HCT116 (cell line): ENCODE data around the gene RUNX1. TPM values are rescaled to one million over a fixed set of nuclear protein-coding genes. Genes with fewer than 3 reads are reported as not detected.

Experiments used
- ATAC-seq: fragments of 200-7000 bp; cut with Tn5 transposase; 2 replicates; pipeline ENCODE4 v1.9.1; 2020; ENCODE audit warnings: mild to moderate bottlenecking, moderate library complexity
- BruUV-seq: library from RNA; stranded (reverse); fragments of 400-500 nt; replicated peaks from 2 replicates; lab custom pipeline; 2021; lab: Mats Ljungman, UMichigan
- CTCF ChIA-PET: fragments of 300-600 bp; sonication (Branson Sonifier 250); formaldehyde crosslinking; loops from one replicate; lab custom pipeline; 2021; ENCODE audit warnings: antibody characterized with exemption; lab: Charles Lee
- POLR2A ChIA-PET: fragments of 300-600, 350-600 bp; sonication (Branson Sonifier 250); formaldehyde crosslinking; loops from one replicate; lab custom pipeline; 2021; ENCODE audit warnings: antibody characterized with exemption; lab: Charles Lee
- RAD21 ChIA-PET, 2 experiments: fragments of 300-600 bp; sonication (Branson Sonifier 250); formaldehyde crosslinking; loops; one replicate each; lab custom pipeline; 2023; ENCODE audit warnings: low total read pairs in 2 of 2; ENCODE audit not compliant: uncharacterized antibody in 2 of 2, unreplicated experiment in 2 of 2, low non-redundant PET in 1 of 2; lab: Charles Lee
- DNase-seq: peaks from one replicate; pipeline ENCODE4 v3.0.0-alpha.2; 2010; ENCODE audit warnings: low read depth, low spot score
- H2AFZ ChIP-seq: fragments of 200-600 bp; shearing (Covaris generic), sonication (generic); 2 replicates; pipeline ENCODE4 v1.6.1; 2017; ENCODE audit warnings: low read depth, mixed run types, mixed read lengths, antibody characterized with exemption, low read length; ENCODE audit not compliant: poor library complexity, severe bottlenecking
- H3K27ac ChIP-seq: 2 replicates; pipeline ENCODE4 v1.5.1; 2012; ENCODE audit warnings: low read depth, low read length
- H3K27me3 ChIP-seq: fragments of 200-600 bp; sonication (generic); 2 replicates; pipeline ENCODE4 v1.6.1; 2016; ENCODE audit warnings: mixed run types, low read length, mixed read lengths; ENCODE audit not compliant: insufficient read depth
- H3K36me3 ChIP-seq, 2 experiments: fragments of 200-500 bp in 1 of 2; fragments of 200-600 bp in 1 of 2; sonication (Bioruptor generic) in 1 of 2; sonication (generic) in 1 of 2; 2 replicates each; pipeline versions ENCODE4 v1.5.1 to v1.6.1; 2014 to 2016; ENCODE audit warnings: low read length in 2 of 2, inconsistent platforms in 1 of 2, mixed read lengths in 1 of 2, mixed run types in 1 of 2; ENCODE audit not compliant: insufficient read depth in 2 of 2, control insufficient read depth in 1 of 2
- H3K4me1 ChIP-seq, 2 experiments: fragments of 200-600 bp in 1 of 2; sonication (generic) in 1 of 2; 2 replicates each; pipeline versions ENCODE4 v1.5.1 to v1.6.1; 2012 to 2017; ENCODE audit warnings: low read length in 2 of 2, inconsistent platforms in 1 of 2, mild to moderate bottlenecking in 1 of 2, mixed read lengths in 1 of 2, mixed run types in 1 of 2, moderate library complexity in 1 of 2; ENCODE audit not compliant: insufficient read depth in 2 of 2, control insufficient read depth in 1 of 2
- H3K4me2 ChIP-seq: fragments of 200-600 bp; sonication (generic); 2 replicates; pipeline ENCODE4 v1.6.1; 2017; ENCODE audit warnings: mixed run types, low read length, mixed read lengths
- H3K4me3 ChIP-seq, 2 experiments: fragments of 200-600 bp in 1 of 2; sonication (generic) in 1 of 2; replicated peaks in 1 of 2; 2 replicates each; pipeline ENCODE4 v1.5.1; 2011 to 2016; ENCODE audit warnings: low read length in 2 of 2, control low read depth in 1 of 2, low read depth in 1 of 2, mild to moderate bottlenecking in 1 of 2, mixed read lengths in 1 of 2, mixed run types in 1 of 2
- H3K79me2 ChIP-seq: fragments of 200-600 bp; sonication (generic); 2 replicates; pipeline ENCODE4 v1.6.1; 2017; ENCODE audit warnings: mild to moderate bottlenecking, mixed run types, low read length, moderate library complexity, mixed read lengths; ENCODE audit not compliant: insufficient read depth
- H3K9ac ChIP-seq: fragments of 200-600 bp; sonication (generic); 2 replicates; pipeline ENCODE4 v1.6.1; 2016; ENCODE audit warnings: low read length, mixed read lengths
- H3K9me2 ChIP-seq: fragments of 200-600 bp; sonication (generic), shearing (Covaris generic); 2 replicates; pipeline ENCODE4 v1.6.1; 2017; ENCODE audit warnings: mixed run types, mild to moderate bottlenecking, moderate library complexity; ENCODE audit not compliant: insufficient read depth
- H3K9me3 ChIP-seq, 2 experiments: fragments of 200-500 bp in 1 of 2; fragments of 200-600 bp in 1 of 2; sonication (Bioruptor generic) in 1 of 2; sonication (generic) in 1 of 2; 2 replicates each; pipeline ENCODE4 v1.6.1; 2014 to 2017; ENCODE audit warnings: low read length in 2 of 2, mixed read lengths in 2 of 2, inconsistent platforms in 1 of 2, low read depth in 1 of 2, mild to moderate bottlenecking in 1 of 2, mixed run types in 1 of 2, moderate library complexity in 1 of 2; ENCODE audit not compliant: control insufficient read depth in 1 of 2, insufficient read depth in 1 of 2
- H4K20me1 ChIP-seq: fragments of 200-600 bp; sonication (generic), shearing (Covaris generic); 2 replicates; pipeline ENCODE4 v1.6.1; 2017; ENCODE audit warnings: mixed run types, mild to moderate bottlenecking, moderate library complexity; ENCODE audit not compliant: insufficient read depth
- CTCF ChIP-seq, 3 experiments: fragments of 200-600 bp in 1 of 3; sonication (generic) in 1 of 3; IDR thresholded peaks in 2 of 3; conservative IDR thresholded peaks in 1 of 3; 2 replicates each; pipeline ENCODE4 v1.5.1; 2012 to 2017; ENCODE audit warnings: low read depth in 2 of 3, low read length in 2 of 3, antibody characterized with exemption in 1 of 3, borderline replicate concordance in 1 of 3, control low read depth in 1 of 3, mild to moderate bottlenecking in 1 of 3, mixed read lengths in 1 of 3, mixed run types in 1 of 3, moderate library complexity in 1 of 3; ENCODE audit not compliant: insufficient read depth in 1 of 3
- EZH2 ChIP-seq: fragments of 200-600 bp; sonication (generic); IDR thresholded peaks from 2 replicates; pipeline ENCODE4 v1.6.1; 2017; ENCODE audit warnings: antibody characterized with exemption, mixed run types
- EZH2phosphoT487 ChIP-seq: fragments of 200-600 bp; IDR thresholded peaks from 2 replicates; pipeline ENCODE4 v1.6.1; 2018; ENCODE audit warnings: antibody characterized with exemption, borderline replicate concordance
- JUND ChIP-seq: IDR thresholded peaks from 2 replicates; pipeline ENCODE4 v1.6.1; 2012
- POLR2A ChIP-seq: IDR thresholded peaks from 2 replicates; pipeline ENCODE4 v1.7.0; 2011; ENCODE audit warnings: borderline replicate concordance; ENCODE audit not compliant: insufficient read depth, insufficient read length; ENCODE audit errors: extremely low read depth
- RAD21 ChIP-seq: IDR thresholded peaks from 2 replicates; pipeline ENCODE4 v1.6.1; 2012; ENCODE audit warnings: low read depth, mild to moderate bottlenecking
- SRF ChIP-seq: IDR thresholded peaks from 2 replicates; pipeline ENCODE4 v1.6.1; 2012; ENCODE audit warnings: low read depth
- intact Hi-C: fragments of 100-400 bp; cut with micrococcal nuclease; formaldehyde crosslinking; loops from 2 replicates; pipeline ENCODE4 v1.10.0; 2022
- total RNA-seq: library from RNA; stranded (reverse); gene quantifications from one replicate; pipeline ENCODE4 v1.2.1, GENCODE V29; 2021; ENCODE audit not compliant: unreplicated experiment
- TF ChIP-seq, protein P1 (sequence below): IDR thresholded peaks from 2 replicates; pipeline ENCODE4 v1.6.1; 2011; ENCODE audit warnings: mild to moderate bottlenecking, low read length, moderate library complexity; ENCODE audit not compliant: insufficient replicate concordance; ENCODE audit errors: extremely low read depth

The RUNX1 gene
- total RNA-seq, 1 experiment from 2014 or later, result 33.5 TPM

GRCh38 chr21:35023396-35024070, 25.6 kb downstream of the RUNX1 start:
- BruUV-seq, result no TSS peak
- no peak overlapping the region for H3K27ac ChIP-seq
- ChIA-PET CTCF (no interaction called here), RAD21 (no interaction called here), POLR2A (no interaction called here)
- TF ChIP-seq EZH2phosphoT487, result no peak
- no peak for TF ChIP-seq SRF
- no peak for TF ChIP-seq EZH2
- no peak for TF ChIP-seq JUND
- no peak for TF ChIP-seq RAD21
- TF ChIP-seq, protein P1, sequence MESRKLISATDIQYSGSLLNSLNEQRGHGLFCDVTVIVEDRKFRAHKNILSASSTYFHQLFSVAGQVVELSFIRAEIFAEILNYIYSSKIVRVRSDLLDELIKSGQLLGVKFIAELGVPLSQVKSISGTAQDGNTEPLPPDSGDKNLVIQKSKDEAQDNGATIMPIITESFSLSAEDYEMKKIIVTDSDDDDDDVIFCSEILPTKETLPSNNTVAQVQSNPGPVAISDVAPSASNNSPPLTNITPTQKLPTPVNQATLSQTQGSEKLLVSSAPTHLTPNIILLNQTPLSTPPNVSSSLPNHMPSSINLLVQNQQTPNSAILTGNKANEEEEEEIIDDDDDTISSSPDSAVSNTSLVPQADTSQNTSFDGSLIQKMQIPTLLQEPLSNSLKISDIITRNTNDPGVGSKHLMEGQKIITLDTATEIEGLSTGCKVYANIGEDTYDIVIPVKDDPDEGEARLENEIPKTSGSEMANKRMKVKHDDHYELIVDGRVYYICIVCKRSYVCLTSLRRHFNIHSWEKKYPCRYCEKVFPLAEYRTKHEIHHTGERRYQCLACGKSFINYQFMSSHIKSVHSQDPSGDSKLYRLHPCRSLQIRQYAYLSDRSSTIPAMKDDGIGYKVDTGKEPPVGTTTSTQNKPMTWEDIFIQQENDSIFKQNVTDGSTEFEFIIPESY, result no peak
- TF ChIP-seq POLR2A, result no peak
- TF ChIP-seq CTCF (IDR thresholded peaks at IDR 0.05 in 2 of 3, conservative IDR thresholded peaks at IDR 0.05 in 1 of 3; ENCODE audit: borderline replicate concordance in 1 of 3, insufficient read depth in 1 of 3, low read depth in 2 of 3, low read length in 2 of 3), result no peak
- H3K27me3 ChIP-seq, result no peaks in the 10 kb centered on the region
- no peak overlapping the region for H3K4me2 ChIP-seq
- H3K4me1 ChIP-seq, result peaks cover 3 to 8% of the 10 kb centered on the region in 2 experiments; a peak in 2 of 4 replicates
- H3K9ac ChIP-seq, result no peak overlapping the region
- intact Hi-C loops, result no loop called here
- H3K4me3 ChIP-seq, result no peak overlapping the region
- no peak for DNase-seq
- ATAC-seq, result no peak
- H2AFZ ChIP-seq, result no peak overlapping the region
- H3K36me3 ChIP-seq, result no peaks in the 10 kb centered on the region
- H4K20me1 ChIP-seq, result no peaks in the 10 kb centered on the region
- no peaks in the 10 kb centered on the region for H3K9me3 ChIP-seq
- no peaks in the 10 kb centered on the region for H3K79me2 ChIP-seq
- H3K9me2 ChIP-seq, result no peaks in the 10 kb centered on the region
